ENCODE measurements around the gene FARS2. TPM values are rescaled to one million over a fixed set of nuclear protein-coding genes. Genes with fewer than 3 reads are reported as not detected.
A peak's percentile ranks its signal among the peaks of the same experiment; 100 is the strongest.

The FARS2 gene
- total and polyA plus RNA-seq, 4 donors: 6.3 to 14.2 (median 10.5) TPM

DNA sequence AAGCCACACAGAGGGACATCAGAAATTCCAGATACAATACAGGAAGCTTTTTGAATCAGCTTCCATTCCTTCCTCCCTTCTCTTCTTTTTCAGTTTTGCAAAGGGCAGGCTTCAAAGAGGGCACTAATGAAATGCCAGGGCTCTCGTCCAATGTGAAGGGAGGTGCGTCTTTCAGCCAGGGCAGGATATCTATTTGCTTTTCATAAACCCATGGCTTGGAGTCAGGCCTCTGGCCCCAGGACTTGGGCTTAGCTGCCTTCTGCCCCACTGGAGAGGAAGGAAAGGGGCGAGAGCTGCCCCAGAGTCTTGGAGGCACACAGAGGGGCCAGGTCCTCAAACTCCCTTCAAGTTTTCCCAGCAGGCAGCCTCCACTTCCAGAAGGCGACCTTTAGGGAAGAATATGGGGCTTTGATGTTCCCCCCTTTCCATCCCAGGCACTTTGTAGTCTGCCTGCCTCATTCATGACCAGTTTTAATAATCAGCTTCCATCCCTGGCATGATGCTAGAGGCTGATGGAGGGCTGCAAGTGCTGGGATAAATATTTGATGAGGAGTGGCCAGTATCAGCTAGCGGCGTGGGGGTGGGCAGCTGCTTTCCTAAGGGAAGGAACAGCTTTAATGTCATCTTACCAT, 510.6 kb downstream of the FARS2 start:
- WGBS, 2 donors: 88 to 91% methylated on average over 6 of the region's 6 CpGs
- no peak for ATAC-seq (ENCODE audit: low FRiP score)

GRCh38 chr6:5772408-5773120, 511.3 kb downstream of the FARS2 start:
- no peaks in the 10 kb centered on the region for H3K9me3 ChIP-seq (ENCODE audit: control insufficient read depth, low read length)
- DNase-seq: no peak
- no peak for ATAC-seq (ENCODE audit: low FRiP score)
- 96 to 97% methylated on average over 11 of the region's 11 CpGs for WGBS, 2 donors
- H3K4me1 ChIP-seq (ENCODE audit: control insufficient read depth in 1 of 2, insufficient read depth in 2 of 2, low read length in 2 of 2): no peaks in the 10 kb centered on the region
- H3K27ac ChIP-seq (ENCODE audit: low read depth in 1 of 2, low read length in 2 of 2): no peak overlapping the region
- intact Hi-C loops (cut with DNase I): no loop called here
- no peak overlapping the region for H3K4me3 ChIP-seq (ENCODE audit: low read length in 2 of 2)
- H3K27me3 ChIP-seq (ENCODE audit: control insufficient read depth in 1 of 2, insufficient read depth in 2 of 2, low read length in 1 of 2): no peaks in the 10 kb centered on the region
- no peaks in the 10 kb centered on the region for H3K36me3 ChIP-seq (ENCODE audit: control insufficient read depth in 1 of 2, insufficient read depth in 2 of 2, low read length in 1 of 2)

More for the DNA sequence above, 510.6 kb downstream of the FARS2 start:
- intact Hi-C loops (cut with DNase I): no loop called here
- H3K36me3 ChIP-seq (ENCODE audit: control insufficient read depth in 1 of 2, insufficient read depth in 2 of 2, low read length in 1 of 2): no peaks in the 10 kb centered on the region
- no peaks in the 10 kb centered on the region for H3K4me1 ChIP-seq (ENCODE audit: control insufficient read depth in 1 of 2, insufficient read depth in 2 of 2, low read length in 2 of 2)
- DNase-seq: no peak
- H3K27ac ChIP-seq (ENCODE audit: low read depth in 1 of 2, low read length in 2 of 2): no peak overlapping the region
- no peaks in the 10 kb centered on the region for H3K9me3 ChIP-seq (ENCODE audit: control insufficient read depth, low read length)
- H3K27me3 ChIP-seq (ENCODE audit: control insufficient read depth in 1 of 2, insufficient read depth in 2 of 2, low read length in 1 of 2): no peaks in the 10 kb centered on the region
- no peak overlapping the region for H3K4me3 ChIP-seq (ENCODE audit: low read length in 2 of 2)

DNA sequence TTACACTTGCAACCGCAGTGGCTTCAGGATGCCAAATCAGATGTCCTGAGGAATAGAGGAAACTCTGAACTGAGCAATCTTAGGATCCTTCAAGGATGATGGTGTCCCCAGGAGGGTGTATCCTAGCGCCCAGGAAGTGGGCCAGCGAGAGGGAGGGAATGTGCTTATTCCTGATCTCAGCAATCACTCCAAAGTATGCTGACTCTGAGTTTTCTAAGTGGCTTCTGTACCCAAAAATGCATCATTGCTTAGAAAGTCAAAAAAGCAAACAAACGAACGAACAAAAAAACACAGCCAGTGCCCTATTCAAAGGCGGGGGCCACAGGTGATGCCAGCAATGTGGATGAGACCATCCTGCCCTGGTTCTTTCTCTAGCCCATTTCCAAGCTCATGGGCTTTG, 514.8 kb downstream of the FARS2 start:
- H3K4me1 ChIP-seq (ENCODE audit: control insufficient read depth in 1 of 2, insufficient read depth in 2 of 2, low read length in 2 of 2): no peaks in the 10 kb centered on the region
- no peaks in the 10 kb centered on the region for H3K9me3 ChIP-seq (ENCODE audit: control insufficient read depth, low read length)
- no peak for DNase-seq
- no peaks in the 10 kb centered on the region for H3K27me3 ChIP-seq (ENCODE audit: control insufficient read depth in 1 of 2, insufficient read depth in 2 of 2, low read length in 1 of 2)
- no peak overlapping the region for H3K27ac ChIP-seq (ENCODE audit: low read depth in 1 of 2, low read length in 2 of 2)
- intact Hi-C loops (cut with DNase I): no loop called here
- no peak overlapping the region for H3K4me3 ChIP-seq (ENCODE audit: low read length in 2 of 2)
- no peak for ATAC-seq (ENCODE audit: low FRiP score)
- WGBS, 2 donors: 97% methylated on average over 6 of the region's 6 CpGs
- no peaks in the 10 kb centered on the region for H3K36me3 ChIP-seq (ENCODE audit: control insufficient read depth in 1 of 2, insufficient read depth in 2 of 2, low read length in 1 of 2)

DNA sequence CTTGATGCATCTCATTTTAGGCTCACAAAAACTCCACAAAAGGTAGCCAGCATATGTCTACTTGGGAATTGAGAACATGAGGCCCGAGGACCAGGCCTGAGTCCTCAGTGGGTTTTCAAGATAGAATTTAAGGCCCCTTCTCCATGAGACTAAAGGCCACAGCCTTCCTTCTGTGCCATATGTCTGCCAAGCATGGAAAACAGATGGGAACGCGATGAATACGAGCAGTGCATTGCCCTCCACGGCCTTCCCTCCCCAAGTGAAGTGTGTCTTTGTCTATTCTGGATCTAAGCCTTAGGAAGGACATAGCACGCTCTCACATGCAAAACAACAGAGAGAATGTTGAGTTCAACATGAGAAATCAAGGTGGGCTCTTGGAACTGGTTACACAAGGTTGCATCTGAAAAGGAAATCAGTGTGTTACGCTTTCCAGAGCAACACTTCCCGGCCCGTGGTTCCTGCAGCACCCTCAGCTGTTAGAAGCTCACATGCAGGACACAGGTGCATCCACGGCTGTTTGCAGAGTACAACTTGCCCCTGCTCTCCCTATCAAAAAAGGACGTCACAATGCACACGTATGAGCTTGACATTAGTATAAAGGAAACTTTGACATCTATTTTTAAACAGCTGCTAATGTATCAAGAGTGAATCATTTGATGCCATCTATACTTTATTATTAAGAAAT, 515.5 kb downstream of the FARS2 start:
- ATAC-seq (ENCODE audit: low FRiP score) (no peak), DNase-seq (no peak)
- 87 to 89% methylated on average over 12 of the region's 12 CpGs for WGBS, 2 donors

DNA sequence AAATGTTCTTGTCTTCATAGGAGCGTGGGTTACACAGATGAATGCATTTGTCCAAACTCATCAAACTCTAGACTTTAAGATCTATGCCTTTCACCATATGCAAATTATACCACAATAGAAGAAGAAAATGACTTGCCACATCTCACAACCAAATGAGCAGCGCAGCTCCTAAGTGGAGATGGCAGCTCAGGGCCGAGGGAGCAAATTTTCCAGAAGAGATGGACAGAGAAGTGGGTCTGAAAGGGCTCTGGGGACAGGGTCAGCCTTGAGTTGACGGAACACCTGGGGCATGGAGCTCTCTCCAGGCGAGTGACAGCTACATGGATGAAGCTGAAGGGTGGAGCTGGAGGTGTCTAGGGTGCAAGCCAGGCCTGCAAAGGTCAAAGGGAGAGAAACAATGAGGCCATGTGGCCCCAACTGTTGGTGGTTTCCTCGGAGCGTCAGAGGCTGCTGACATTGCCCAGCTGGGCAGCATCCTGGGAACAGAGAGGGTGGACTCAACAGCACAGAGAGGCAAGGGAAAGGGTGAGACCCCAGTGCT, 517.1 kb downstream of the FARS2 start:
- DNase-seq (peak in 1 of 2 donors; percentile 46), ATAC-seq (ENCODE audit: low FRiP score) (no peak)
- WGBS, 2 donors: 94 to 96% methylated on average over 7 of the region's 7 CpGs
- H3K9me3 ChIP-seq (ENCODE audit: control insufficient read depth, low read length): no peaks in the 10 kb centered on the region
- no peak overlapping the region for H3K27ac ChIP-seq (ENCODE audit: low read depth in 1 of 2, low read length in 2 of 2)
- H3K27me3 ChIP-seq (ENCODE audit: control insufficient read depth in 1 of 2, insufficient read depth in 2 of 2, low read length in 1 of 2): no peaks in the 10 kb centered on the region
- no peaks in the 10 kb centered on the region for H3K4me1 ChIP-seq (ENCODE audit: control insufficient read depth in 1 of 2, insufficient read depth in 2 of 2, low read length in 2 of 2)
- no peaks in the 10 kb centered on the region for H3K36me3 ChIP-seq (ENCODE audit: control insufficient read depth in 1 of 2, insufficient read depth in 2 of 2, low read length in 1 of 2)
- intact Hi-C loops (cut with DNase I): no loop called here
- no peak overlapping the region for H3K4me3 ChIP-seq (ENCODE audit: low read length in 2 of 2)

More for the DNA sequence above, 515.5 kb downstream of the FARS2 start:
- intact Hi-C loops (cut with DNase I): no loop called here
- Histone ChIP-seq H3K4me3 (ENCODE audit: low read length in 2 of 2) (no peak overlapping the region), H3K27me3 (ENCODE audit: control insufficient read depth in 1 of 2, insufficient read depth in 2 of 2, low read length in 1 of 2) (no peaks in the 10 kb centered on the region), H3K36me3 (ENCODE audit: control insufficient read depth in 1 of 2, insufficient read depth in 2 of 2, low read length in 1 of 2) (no peaks in the 10 kb centered on the region), H3K9me3 (ENCODE audit: control insufficient read depth, low read length) (no peaks in the 10 kb centered on the region), H3K4me1 (ENCODE audit: control insufficient read depth in 1 of 2, insufficient read depth in 2 of 2, low read length in 2 of 2) (no peaks in the 10 kb centered on the region), H3K27ac (ENCODE audit: low read depth in 1 of 2, low read length in 2 of 2) (no peak overlapping the region)

DNA sequence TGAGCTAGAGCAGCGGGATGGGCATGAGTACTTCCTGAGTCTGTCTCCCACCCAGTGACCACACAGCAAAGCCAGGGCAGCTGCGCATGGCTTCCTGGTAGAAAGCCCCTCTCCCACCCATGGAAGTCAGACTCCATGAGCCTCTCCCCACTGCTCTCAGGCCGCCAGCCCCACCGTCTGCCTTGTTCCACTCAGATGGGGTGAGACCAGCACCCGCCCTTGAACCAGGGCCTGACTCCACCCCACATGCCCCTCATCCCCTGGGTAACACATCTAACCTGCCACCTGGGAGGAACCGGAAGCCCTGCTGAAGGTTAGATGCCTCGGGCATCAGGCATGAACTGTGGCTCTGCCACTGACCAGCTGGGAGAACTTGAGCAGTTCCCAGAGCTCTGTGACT, 517.6 kb downstream of the FARS2 start:
- Histone ChIP-seq H3K4me1 (ENCODE audit: control insufficient read depth in 1 of 2, insufficient read depth in 2 of 2, low read length in 2 of 2) (no peaks in the 10 kb centered on the region), H3K36me3 (ENCODE audit: control insufficient read depth in 1 of 2, insufficient read depth in 2 of 2, low read length in 1 of 2) (no peaks in the 10 kb centered on the region), H3K27me3 (ENCODE audit: control insufficient read depth in 1 of 2, insufficient read depth in 2 of 2, low read length in 1 of 2) (no peaks in the 10 kb centered on the region), H3K9me3 (ENCODE audit: control insufficient read depth, low read length) (no peaks in the 10 kb centered on the region), H3K27ac (ENCODE audit: low read depth in 1 of 2, low read length in 2 of 2) (no peak overlapping the region), H3K4me3 (ENCODE audit: low read length in 2 of 2) (no peak overlapping the region)
- intact Hi-C loops (cut with DNase I): no loop called here
- DNase-seq: peak in 1 of 2 donors; percentile 34
- ATAC-seq (ENCODE audit: low FRiP score): no peak
- WGBS, 2 donors: 92 to 95% methylated on average over 7 of the region's 7 CpGs

DNA sequence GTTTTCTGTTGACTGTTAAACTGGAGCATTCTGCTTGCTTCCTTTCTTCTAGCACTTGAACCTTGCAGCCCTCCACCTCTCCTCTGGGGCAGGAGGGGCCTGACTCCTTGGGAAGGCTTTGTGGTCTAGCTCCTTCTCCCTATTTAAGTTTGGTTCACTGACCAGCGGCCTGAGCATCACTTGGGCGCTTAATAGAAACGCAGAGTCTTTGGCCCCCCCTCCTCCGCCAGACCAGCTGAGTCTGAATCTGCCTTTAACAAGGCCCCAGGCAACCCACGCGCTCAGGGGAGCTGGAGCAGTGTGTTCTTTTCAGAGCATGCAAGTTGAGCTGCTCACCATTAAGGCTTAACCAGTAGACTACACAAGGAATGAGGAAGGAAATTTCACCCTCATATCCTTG, 519.7 kb downstream of the FARS2 start:
- 98% methylated on average over 6 of the region's 6 CpGs for WGBS, 2 donors
- H3K4me1 ChIP-seq (ENCODE audit: control insufficient read depth in 1 of 2, insufficient read depth in 2 of 2, low read length in 2 of 2): no peaks in the 10 kb centered on the region
- ATAC-seq (ENCODE audit: low FRiP score): no peak
- no peak overlapping the region for H3K4me3 ChIP-seq (ENCODE audit: low read length in 2 of 2)
- intact Hi-C loops (cut with DNase I): no loop called here
- no peaks in the 10 kb centered on the region for H3K27me3 ChIP-seq (ENCODE audit: control insufficient read depth in 1 of 2, insufficient read depth in 2 of 2, low read length in 1 of 2)
- H3K27ac ChIP-seq (ENCODE audit: low read depth in 1 of 2, low read length in 2 of 2): no peak overlapping the region
- no peaks in the 10 kb centered on the region for H3K9me3 ChIP-seq (ENCODE audit: control insufficient read depth, low read length)
- no peaks in the 10 kb centered on the region for H3K36me3 ChIP-seq (ENCODE audit: control insufficient read depth in 1 of 2, insufficient read depth in 2 of 2, low read length in 1 of 2)
- DNase-seq: no peak

- Histone ChIP-seq H3K27ac (ENCODE audit: low read depth in 1 of 2, low read length in 2 of 2) (no peak overlapping the region), H3K27me3 (ENCODE audit: control insufficient read depth in 1 of 2, insufficient read depth in 2 of 2, low read length in 1 of 2) (no peaks in the 10 kb centered on the region), H3K36me3 (ENCODE audit: control insufficient read depth in 1 of 2, insufficient read depth in 2 of 2, low read length in 1 of 2) (no peaks in the 10 kb centered on the region), H3K4me1 (ENCODE audit: control insufficient read depth in 1 of 2, insufficient read depth in 2 of 2, low read length in 2 of 2) (no peaks in the 10 kb centered on the region), H3K4me3 (ENCODE audit: low read length in 2 of 2) (no peak overlapping the region), H3K9me3 (ENCODE audit: control insufficient read depth, low read length) (no peaks in the 10 kb centered on the region)
- DNase-seq (peak in 1 of 2 donors; percentile 62), ATAC-seq (ENCODE audit: low FRiP score) (peak; percentile 47)
- WGBS, 2 donors: 95 to 97% methylated on average over 17 of the region's 17 CpGs
- intact Hi-C loops (cut with DNase I): no loop called here
Measured at GRCh38 chr6:5781966-5782556, 520.7 kb downstream of the FARS2 start.
